ENCODE measurements around the gene OR10C1. TPM values are rescaled to one million over a fixed set of nuclear protein-coding genes. Genes with fewer than 3 reads are reported as not detected.

The OR10C1 gene
- not detected for total RNA-seq

DNA sequence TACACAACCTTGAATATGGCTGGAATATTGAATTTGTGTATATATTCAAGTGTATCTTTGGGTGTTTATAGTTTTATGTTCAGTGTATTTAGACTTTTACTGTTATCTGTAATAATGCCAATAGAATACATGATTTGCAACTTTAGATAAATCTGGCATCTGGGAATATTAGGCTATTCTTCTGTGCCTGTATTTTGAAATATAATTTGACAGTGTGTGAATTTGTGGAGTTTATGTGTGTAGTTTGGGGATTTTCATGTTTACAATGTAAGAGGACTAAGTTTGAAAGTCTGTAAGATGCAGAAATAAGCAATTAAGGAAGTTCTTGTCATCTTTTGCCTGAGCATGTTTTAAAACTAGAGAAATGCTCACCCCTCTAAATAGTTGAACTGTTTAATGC is at the start of gene OR10C1:
TSS of gene OR10C1 (plus strand) at position 301 of the 400 bp plus-strand sequence. CDS start 710 bp downstream, outside the sequence.
- Histone ChIP-seq H3K36me3 (no peaks in the 10 kb centered on the region), H3K4me3 (no peak within 1 kb of the TSS), H3K27me3 (no peaks in the 10 kb centered on the region), H3K9me3 (peaks cover 0 to 4% (median 0%) of the 10 kb centered on the region in 3 donors), H3K27ac (no peak within 1 kb of the TSS), H3K4me1 (no peaks in the 10 kb centered on the region)
- no peak for ATAC-seq
- TF ChIP-seq, protein P1, sequence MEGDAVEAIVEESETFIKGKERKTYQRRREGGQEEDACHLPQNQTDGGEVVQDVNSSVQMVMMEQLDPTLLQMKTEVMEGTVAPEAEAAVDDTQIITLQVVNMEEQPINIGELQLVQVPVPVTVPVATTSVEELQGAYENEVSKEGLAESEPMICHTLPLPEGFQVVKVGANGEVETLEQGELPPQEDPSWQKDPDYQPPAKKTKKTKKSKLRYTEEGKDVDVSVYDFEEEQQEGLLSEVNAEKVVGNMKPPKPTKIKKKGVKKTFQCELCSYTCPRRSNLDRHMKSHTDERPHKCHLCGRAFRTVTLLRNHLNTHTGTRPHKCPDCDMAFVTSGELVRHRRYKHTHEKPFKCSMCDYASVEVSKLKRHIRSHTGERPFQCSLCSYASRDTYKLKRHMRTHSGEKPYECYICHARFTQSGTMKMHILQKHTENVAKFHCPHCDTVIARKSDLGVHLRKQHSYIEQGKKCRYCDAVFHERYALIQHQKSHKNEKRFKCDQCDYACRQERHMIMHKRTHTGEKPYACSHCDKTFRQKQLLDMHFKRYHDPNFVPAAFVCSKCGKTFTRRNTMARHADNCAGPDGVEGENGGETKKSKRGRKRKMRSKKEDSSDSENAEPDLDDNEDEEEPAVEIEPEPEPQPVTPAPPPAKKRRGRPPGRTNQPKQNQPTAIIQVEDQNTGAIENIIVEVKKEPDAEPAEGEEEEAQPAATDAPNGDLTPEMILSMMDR (IDR thresholded peaks at IDR 0.05): no peak
- TF ChIP-seq EP300 (IDR thresholded peaks at IDR 0.05) (no peak), POLR2A (IDR thresholded peaks at IDR 0.05) (no peak), POLR2AphosphoS5 (IDR thresholded peaks at IDR 0.05) (no peak)

- Histone ChIP-seq H3K27ac (no peak within 1 kb of the TSS), H3K4me1 (no peaks in the 10 kb centered on the region), H3K36me3 (no peaks in the 10 kb centered on the region), H3K9me3 (no peaks in the 10 kb centered on the region), H3K27me3 (peaks cover 6% of the 10 kb centered on the region), H3K4me3 (no peak within 1 kb of the TSS)
- TF ChIP-seq POLR2A (IDR thresholded peaks at IDR 0.05) (no peak), EP300 (IDR thresholded peaks at IDR 0.05) (no peak), POLR2AphosphoS5 (IDR thresholded peaks at IDR 0.05) (no peak)
- TF ChIP-seq, protein P1 (IDR thresholded peaks at IDR 0.05): no peak
- no peak for ATAC-seq
Observed at GRCh38 chr6:29395331-29395730, 43.8 kb upstream of the OR10C1 start, which contains the start of gene OR12D2. TSS of gene OR12D2 (plus strand) at chr6:29395631. CDS start at chr6:29396700, 1,069 bp downstream.

- TF ChIP-seq, protein P1 (IDR thresholded peaks at IDR 0.05): no peak
- no peak for TF ChIP-seq EP300 (IDR thresholded peaks at IDR 0.05)
- no peak for TF ChIP-seq POLR2AphosphoS5 (IDR thresholded peaks at IDR 0.05)
- TF ChIP-seq POLR2A (IDR thresholded peaks at IDR 0.05): no peak
- Histone ChIP-seq H3K27me3 (no peaks in the 10 kb centered on the region), H3K4me1 (no peaks in the 10 kb centered on the region), H3K9me3 (no peaks in the 10 kb centered on the region), H3K27ac (no peak overlapping the region), H3K4me3 (no peak overlapping the region), H3K36me3 (no peaks in the 10 kb centered on the region)
- 71 to 79% methylated on average over 2 of the region's 2 CpGs for WGBS, 2 donors (ENCODE audit: low coverage in 1 of 2)
- no peak for ATAC-seq
Observed at GRCh38 chr6:29399525-29399924, 39.6 kb upstream of the OR10C1 start.

GRCh38 chr6:29403801-29404200 is 35.3 kb upstream of the OR10C1 start:
- Histone ChIP-seq H3K36me3 (no peaks in the 10 kb centered on the region), H3K27me3 (no peaks in the 10 kb centered on the region), H3K27ac (no peak overlapping the region), H3K4me1 (no peaks in the 10 kb centered on the region), H3K4me3 (no peak overlapping the region), H3K9me3 (no peaks in the 10 kb centered on the region)
- WGBS, 2 donors (ENCODE audit: low coverage in 1 of 2): 38 to 89% methylated on average over 1 of the region's 1 CpG
- ATAC-seq: no peak
- no peak for TF ChIP-seq POLR2AphosphoS5 (IDR thresholded peaks at IDR 0.05)
- TF ChIP-seq, protein P1 (IDR thresholded peaks at IDR 0.05): no peak
- TF ChIP-seq EP300 (IDR thresholded peaks at IDR 0.05): no peak
- TF ChIP-seq POLR2A (IDR thresholded peaks at IDR 0.05): no peak

DNA sequence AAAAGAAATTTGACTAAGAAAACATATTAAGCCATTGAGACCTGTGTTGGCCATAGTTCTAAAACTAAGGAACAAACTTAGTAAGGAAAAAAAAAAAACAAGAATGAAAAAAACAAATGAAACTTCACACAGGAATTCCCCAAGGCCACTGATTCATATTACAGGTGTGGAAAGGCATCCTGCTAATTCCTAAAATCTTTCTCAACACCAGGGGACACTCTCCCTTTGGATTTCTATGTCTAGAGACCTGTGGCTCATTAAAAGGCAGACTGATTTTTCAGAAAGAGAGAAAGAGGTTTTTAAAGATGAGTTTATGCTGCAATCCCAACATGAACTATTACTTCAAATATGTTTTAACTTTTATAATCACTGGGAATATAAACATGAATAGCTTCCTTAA is 24.5 kb upstream of the OR10C1 start, which contains the start of gene OR12D1:
TSS of gene OR12D1 (plus strand) at position 341 of the 400 bp plus-strand sequence.
- TF ChIP-seq, protein P1 (IDR thresholded peaks at IDR 0.05): peak in 1 of 4 experiments; percentile 8
- TF ChIP-seq POLR2A (IDR thresholded peaks at IDR 0.05) (no peak), POLR2AphosphoS5 (IDR thresholded peaks at IDR 0.05) (no peak), EP300 (IDR thresholded peaks at IDR 0.05) (no peak)
- Histone ChIP-seq H3K4me3 (no peak within 1 kb of the TSS), H3K27ac (no peak within 1 kb of the TSS), H3K36me3 (no peaks in the 10 kb centered on the region), H3K9me3 (no peaks in the 10 kb centered on the region), H3K4me1 (no peaks in the 10 kb centered on the region), H3K27me3 (no peaks in the 10 kb centered on the region)
- ATAC-seq: no peak

Measured in gastroesophageal sphincter (tissue), 4 donors.